ENCODE measurements around the gene HSD17B1.

DNA sequence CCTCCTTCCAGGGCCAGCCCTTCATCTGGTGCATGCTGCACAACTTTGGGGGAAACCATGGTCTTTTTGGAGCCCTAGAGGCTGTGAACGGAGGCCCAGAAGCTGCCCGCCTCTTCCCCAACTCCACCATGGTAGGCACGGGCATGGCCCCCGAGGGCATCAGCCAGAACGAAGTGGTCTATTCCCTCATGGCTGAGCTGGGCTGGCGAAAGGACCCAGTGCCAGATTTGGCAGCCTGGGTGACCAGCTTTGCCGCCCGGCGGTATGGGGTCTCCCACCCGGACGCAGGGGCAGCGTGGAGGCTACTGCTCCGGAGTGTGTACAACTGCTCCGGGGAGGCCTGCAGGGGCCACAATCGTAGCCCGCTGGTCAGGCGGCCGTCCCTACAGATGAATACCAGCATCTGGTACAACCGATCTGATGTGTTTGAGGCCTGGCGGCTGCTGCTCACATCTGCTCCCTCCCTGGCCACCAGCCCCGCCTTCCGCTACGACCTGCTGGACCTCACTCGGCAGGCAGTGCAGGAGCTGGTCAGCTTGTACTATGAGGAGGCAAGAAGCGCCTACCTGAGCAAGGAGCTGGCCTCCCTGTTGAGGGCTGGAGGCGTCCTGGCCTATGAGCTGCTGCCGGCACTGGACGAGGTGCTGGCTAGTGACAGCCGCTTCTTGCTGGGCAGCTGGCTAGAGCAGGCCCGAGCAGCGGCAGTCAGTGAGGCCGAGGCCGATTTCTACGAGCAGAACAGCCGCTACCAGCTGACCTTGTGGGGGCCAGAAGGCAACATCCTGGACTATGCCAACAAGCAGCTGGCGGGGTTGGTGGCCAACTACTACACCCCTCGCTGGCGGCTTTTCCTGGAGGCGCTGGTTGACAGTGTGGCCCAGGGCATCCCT lies 9.3 kb upstream of the HSD17B1 start:
- TF ChIP-seq POLR2AphosphoS5 (IDR thresholded peaks at IDR 0.05) (no peak), POLR2A (IDR thresholded peaks at IDR 0.05) (no peak)
- TF ChIP-seq, protein P1, sequence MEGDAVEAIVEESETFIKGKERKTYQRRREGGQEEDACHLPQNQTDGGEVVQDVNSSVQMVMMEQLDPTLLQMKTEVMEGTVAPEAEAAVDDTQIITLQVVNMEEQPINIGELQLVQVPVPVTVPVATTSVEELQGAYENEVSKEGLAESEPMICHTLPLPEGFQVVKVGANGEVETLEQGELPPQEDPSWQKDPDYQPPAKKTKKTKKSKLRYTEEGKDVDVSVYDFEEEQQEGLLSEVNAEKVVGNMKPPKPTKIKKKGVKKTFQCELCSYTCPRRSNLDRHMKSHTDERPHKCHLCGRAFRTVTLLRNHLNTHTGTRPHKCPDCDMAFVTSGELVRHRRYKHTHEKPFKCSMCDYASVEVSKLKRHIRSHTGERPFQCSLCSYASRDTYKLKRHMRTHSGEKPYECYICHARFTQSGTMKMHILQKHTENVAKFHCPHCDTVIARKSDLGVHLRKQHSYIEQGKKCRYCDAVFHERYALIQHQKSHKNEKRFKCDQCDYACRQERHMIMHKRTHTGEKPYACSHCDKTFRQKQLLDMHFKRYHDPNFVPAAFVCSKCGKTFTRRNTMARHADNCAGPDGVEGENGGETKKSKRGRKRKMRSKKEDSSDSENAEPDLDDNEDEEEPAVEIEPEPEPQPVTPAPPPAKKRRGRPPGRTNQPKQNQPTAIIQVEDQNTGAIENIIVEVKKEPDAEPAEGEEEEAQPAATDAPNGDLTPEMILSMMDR (IDR thresholded peaks at IDR 0.05) = no peak

Measured in upper lobe of left lung (tissue), 4 donors.